ENCODE data around the gene HEXD.
A peak's percentile ranks its signal among the peaks of the same experiment; 100 is the strongest.

Gene HEXD

GRCh38 chr17:82416771-82417170 is 1.4 kb upstream of the HEXD start:
- DNase-seq = no peak

- DNase-seq = no peak
Observed at GRCh38 chr17:82419540-82419939, 1.4 kb downstream of the HEXD start.

- DNase-seq = peak; percentile 50
Observed at GRCh38 chr17:82424001-82424862, 6.1 kb downstream of the HEXD start.

GRCh38 chr17:82424863-82425159 is 6.7 kb downstream of the HEXD start:
- no peak for DNase-seq

- no peak for DNase-seq
Observed at GRCh38 chr17:82428546-82428945, 10.4 kb downstream of the HEXD start.

DNA sequence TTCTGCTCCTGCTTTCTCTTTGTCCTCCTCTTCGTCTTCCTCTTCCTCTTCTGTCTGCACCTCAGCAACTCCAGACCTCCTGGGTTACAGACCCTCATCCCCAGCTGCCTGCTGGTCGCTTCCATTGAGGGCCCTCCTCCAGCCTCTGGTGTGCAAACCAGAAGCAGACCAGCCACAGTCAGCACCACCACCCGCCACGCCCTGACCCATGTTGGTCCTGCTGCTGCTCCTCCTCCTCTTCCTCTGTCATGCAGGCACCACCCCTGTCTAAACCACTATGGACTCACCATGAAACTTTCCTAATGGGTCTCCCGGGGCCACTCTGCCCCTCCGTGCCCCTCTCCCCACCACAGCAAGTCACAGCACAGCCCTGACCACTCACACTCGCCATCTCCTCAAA is 11.7 kb downstream of the HEXD start:
- no peak for DNase-seq

GRCh38 chr17:82432017-82432416 is 13.9 kb downstream of the HEXD start:
- no peak for DNase-seq

DNA sequence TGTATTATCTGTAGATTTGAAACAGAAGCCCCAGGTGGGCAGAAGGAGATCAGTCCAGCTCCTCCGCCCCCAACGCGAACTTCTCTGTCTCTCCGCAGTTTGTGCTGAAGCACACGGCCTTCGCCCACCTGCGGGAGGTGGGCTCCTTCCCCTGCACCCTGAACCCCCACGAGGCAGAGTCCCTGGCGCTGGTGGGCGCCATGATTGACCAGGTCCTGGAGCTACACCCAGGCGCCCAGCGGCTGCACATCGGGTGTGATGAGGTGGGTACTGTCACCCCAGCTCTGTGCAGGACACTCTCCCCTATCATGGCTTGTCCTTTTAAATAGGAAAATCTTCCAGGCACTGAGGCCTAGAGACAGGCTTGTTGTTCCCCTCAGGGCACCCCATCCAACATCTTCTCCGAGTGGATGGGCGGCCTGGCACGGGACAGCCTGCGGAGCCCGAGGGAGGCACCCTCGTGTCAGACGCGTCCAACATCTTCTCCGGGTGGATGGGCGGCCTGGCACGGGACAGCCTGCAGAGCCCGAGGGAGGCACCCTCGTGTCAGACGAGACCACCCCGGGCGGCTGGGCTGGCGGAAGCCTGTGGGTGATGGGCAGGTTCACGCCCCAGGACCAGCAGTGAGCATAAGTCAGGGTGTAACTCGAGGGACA is 15.5 kb downstream of the HEXD start:
- DNase-seq = no peak

- DNase-seq = no peak
Observed at GRCh38 chr17:82434216-82434565, 16.0 kb downstream of the HEXD start.

- DNase-seq = no peak
Observed at GRCh38 chr17:82435103-82435502, 17.0 kb downstream of the HEXD start.

DNA sequence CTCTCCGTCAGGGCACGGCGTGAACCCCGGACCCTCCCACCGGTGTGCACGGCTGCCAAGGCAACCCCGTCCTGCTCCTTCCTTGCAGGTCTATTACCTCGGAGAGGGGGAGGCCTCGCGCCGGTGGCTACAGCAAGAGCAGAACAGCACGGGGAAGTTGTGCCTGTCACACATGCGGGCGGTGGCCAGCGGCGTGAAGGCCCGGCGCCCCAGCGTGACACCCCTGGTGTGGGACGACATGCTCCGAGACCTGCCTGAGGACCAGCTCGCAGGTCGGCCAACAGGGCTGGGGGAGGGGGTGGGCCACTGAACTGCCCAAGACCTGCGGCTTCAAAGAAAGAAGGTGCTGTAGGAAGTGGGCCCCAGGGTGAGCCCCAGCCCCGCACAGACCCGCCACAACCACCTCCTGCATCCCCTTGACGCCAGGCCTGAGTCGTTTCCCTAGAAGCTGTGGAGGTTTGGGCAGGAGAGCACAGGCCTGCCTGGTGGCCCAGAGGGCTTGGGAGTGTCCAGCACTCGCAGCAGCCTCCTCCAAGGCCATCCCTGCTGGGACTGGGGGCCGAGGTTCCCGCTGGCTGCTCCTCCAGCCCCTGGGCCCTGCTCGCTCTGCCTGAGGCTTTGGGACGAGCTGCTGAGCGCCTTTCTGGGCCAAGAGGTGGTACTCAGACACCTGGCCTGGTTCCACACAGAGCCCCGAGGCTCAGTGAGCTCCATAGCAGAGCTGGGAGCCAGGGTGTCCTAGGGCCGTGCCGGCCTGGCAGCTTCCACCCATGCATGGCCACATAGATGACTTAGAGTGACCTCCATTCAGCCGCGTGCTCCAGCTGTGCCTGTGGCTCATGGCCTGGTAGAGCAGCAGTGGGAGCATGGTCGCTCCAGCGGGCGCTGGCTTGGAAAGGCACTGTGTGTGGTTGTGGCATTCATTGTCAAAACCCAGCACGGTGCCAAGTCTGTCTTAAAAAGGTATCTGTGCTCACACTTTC is 17.7 kb downstream of the HEXD start:
- DNase-seq = no peak

DNA sequence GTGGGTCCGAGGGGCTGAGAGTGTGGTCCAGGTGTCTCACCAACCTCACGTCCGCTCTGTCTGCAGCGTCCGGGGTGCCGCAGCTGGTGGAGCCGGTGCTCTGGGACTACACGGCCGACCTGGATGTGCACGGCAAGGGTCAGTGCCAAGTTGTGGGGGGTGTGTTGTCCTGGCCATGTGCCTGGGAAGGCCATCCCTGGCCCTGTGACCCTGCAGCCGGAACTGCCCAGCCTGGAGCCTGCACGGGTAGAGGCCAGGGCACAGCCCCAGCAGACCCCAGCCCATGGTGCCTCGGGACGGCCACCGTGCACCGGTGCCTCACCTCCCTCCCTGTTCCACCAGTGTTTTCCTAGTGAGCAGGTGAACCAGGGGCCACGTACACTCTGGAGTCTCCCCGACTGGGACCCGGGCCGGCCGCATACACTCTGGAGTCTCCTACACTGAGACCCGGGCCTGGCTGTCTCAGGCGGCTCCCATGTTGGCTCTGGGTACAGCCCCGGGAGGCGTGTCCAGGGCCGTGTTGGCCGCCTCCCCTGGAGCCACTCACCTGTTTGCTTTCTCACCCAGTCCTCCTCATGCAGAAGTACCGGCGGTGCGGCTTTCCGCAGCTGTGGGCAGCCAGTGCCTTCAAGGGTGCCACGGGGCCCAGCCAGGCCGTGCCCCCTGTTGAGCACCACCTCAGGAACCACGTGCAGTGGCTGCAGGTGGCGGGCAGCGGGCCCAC is 18.6 kb downstream of the HEXD start:
- no peak for DNase-seq

DNA sequence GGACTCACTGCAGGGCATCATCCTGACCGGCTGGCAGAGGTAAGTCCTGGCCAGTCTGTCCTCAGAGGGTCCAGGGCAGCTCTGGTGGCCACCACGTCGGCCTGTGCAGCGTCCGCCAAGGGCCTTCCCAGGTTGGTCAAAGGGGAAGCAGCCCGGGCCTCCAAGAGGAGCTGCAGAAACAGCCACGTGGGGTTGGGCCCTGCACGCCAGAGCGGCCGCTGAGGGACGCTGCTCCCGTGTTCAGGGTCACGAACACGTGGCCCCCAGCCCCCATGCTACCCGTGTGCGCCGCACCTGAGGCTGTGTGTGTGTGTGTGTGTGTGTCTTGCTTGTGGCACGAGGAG is 19.1 kb downstream of the HEXD start:
- no peak for DNase-seq

DNA sequence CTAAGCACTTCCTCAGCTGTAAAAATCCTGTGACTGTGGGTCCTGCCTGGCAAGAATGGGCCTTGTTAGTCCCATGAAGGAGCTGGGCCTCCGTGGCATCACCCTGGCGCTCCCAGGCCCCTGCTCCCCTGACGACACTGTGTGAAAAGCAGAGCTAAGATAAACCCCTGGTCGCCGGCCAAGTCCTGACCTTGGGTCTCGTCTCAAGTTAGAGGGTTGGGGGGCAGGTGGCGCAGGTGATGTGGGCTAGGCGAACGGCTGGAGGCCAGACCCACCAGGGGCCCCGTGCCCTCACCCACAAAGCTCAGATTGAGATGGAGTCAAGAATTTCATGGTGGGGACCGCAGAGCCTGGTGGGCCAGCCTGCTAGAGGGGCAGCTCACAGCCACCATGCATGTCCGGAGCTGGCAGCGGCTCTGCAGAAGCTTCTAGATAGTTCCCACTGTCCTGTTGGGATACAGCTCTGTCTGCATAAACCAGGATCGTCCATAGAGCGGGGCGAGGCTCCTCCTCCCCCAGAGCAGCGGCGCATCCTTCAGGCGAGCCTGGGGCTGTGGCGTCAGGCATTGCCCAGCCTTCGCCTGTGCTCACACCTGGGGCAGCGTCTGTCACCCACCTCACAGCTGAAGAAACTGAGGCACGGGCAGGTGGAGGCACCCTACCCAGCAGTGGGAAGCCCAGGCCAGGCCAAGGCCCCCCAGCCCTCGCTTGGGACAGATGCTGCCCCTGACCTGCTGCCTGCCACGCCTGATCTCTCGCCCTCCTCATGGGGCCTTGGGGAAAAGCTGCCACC is 20.4 kb downstream of the HEXD start:
- no peak for DNase-seq

DNA sequence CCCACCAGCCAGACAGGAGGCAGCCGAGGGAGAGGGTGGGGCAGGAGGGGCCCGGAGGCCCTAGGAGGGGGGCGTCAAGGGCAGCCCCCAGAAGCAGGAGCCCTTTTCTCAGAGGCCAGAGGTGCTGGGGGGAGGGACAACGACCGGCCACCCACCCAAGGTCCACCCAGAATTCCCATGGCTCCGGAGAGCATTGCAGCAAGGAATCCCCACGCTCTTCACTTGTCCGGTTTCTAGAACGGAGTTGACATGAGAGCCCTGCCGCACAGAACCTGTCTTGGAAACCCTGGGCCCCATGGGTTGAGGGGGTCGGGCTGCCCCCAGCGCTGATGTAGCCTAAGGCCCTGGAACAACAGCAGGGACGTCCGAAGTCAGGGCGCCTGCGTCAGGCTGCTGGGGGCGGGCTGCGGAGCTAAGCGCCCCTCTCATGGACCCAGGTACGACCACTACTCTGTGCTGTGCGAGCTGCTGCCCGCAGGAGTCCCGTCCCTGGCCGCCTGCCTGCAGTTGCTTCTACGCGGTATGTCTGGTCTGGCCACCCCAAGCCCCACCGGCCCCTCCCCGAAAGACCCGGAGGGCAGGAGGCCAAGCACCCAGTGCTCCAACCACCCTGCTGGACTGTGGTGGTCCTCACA is 21.2 kb downstream of the HEXD start:
- DNase-seq = no peak

DNA sequence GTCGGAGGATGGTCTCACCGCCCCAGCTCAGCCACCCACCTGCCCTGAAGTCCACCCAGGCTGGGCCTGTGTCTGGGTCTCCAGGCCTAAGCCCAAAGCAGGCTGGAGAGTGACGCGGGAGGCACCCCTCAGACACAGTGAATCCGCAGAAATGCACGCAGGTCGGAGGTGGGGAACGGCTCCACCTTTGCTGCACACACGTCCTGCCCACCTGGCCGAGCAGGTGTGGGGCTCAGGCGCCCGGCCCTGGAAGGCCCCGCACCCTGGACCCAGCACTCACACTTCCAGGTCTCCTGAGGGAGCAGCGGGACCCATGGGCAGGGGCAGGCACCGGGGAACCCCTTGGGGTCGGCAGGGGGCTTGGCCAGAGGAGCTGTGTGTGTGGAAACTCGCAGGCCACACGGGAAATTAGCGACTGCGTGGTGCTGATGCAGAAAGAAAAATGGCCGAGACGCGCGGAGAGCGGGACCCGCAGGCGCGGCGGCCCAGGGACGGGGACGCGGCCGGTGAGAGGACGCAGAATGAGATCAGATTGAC is 21.8 kb downstream of the HEXD start:
- no peak for DNase-seq

DNA sequence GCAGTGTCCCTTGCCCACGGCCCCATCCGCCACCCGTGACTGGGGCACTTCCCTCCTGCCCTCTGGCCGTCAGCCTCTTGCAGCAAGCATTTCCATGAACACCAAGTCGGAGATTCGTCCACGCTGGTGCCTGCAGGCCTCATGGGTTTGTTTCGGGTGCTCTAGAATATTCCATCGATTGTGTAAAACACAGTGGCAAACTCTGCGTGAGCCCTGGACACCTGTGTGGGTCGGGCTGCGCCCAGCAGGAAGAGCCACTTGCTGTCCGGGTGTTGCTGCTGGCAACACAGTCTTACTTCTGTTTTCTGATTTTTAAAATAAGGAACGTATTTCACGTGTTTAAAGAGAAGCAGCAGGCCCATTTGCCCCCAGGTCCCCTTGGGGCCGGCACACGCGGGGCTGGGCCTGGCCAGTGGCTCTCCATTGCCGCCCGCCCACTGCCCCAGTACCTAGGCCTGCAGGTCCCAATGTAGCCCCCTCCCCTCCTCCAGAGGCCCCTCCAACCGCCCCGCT is 22.4 kb downstream of the HEXD start:
- DNase-seq = no peak

GRCh38 chr17:82440991-82441627 is 23.0 kb downstream of the HEXD start:
- DNase-seq = peak; percentile 57

DNA sequence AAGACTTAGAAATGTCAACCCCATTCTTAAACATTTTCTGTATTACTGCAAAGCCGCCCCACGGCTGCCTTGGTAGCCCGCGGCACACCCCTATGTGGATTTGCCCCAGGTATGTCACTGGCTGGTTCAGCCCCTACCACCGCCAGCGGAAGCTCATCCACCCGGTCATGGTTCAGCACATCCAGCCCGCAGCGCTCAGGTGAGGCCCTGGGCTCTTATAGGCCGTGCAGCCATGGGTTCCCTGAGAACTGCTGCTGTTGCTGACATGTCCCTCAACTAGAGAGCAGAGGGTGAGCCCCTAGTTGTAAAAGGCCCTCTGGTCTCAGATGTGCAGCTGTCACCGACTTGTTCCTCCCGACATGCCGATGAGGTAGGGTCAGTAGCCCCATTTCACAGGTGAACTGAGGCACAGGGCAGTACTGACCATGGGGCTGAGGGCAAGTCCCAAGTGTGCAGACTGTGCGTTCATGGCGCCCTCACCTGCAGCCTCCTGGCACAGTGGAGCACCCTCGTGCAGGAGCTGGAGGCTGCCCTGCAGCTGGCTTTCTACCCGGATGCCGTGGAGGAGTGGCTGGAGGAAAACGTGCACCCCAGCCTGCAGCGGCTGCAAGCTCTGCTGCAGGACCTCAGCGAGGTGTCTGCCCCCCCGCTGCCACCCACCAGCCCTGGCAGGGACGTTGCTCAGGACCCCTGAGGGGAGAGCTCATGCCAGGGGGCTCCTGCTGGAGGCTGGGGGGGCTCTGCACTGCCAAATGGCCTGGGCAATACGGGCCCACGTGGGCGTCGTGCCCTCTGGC is 23.7 kb downstream of the HEXD start:
- no peak for DNase-seq

Data from eye (tissue), 1 donor.